Upper lobe of left lung (tissue), 4 donors: ENCODE data around the gene UBAC2.

Experiments used
- EP300 ChIP-seq, 4 donors: sonication (generic); formaldehyde crosslinking; IDR thresholded peaks; one replicate each; pipeline ENCODE4 v1.5.1; 2017; ENCODE audit warnings: antibody characterized with exemption in 4 of 4, control low read depth in 2 of 4
- POLR2A ChIP-seq, 4 donors: fragments of 450-650 bp; IDR thresholded peaks; one replicate each; pipeline ENCODE4 v1.5.1; 2016 to 2017; ENCODE audit warnings: antibody characterized with exemption in 4 of 4, mild to moderate bottlenecking in 2 of 4
- POLR2AphosphoS5 ChIP-seq, 2 donors: sonication (generic); formaldehyde crosslinking; IDR thresholded peaks; one replicate each; pipeline ENCODE4 v1.5.1; 2017; ENCODE audit warnings: antibody characterized with exemption in 2 of 2
- TF ChIP-seq, protein P1 (sequence below), 6 experiments: fragments of 450-650 bp in 4 of 6; fragments of 200-600 bp in 2 of 6; sonication (generic) in 2 of 6; IDR thresholded peaks; one replicate each; pipeline ENCODE4 v1.5.1; 2016 to 2019; ENCODE audit warnings: antibody characterized with exemption in 6 of 6

GRCh38 chr13:99267927-99268326 is 67.3 kb downstream of the UBAC2 start:
- no peak for TF ChIP-seq POLR2A (IDR thresholded peaks at IDR 0.05)
- TF ChIP-seq, protein P1, sequence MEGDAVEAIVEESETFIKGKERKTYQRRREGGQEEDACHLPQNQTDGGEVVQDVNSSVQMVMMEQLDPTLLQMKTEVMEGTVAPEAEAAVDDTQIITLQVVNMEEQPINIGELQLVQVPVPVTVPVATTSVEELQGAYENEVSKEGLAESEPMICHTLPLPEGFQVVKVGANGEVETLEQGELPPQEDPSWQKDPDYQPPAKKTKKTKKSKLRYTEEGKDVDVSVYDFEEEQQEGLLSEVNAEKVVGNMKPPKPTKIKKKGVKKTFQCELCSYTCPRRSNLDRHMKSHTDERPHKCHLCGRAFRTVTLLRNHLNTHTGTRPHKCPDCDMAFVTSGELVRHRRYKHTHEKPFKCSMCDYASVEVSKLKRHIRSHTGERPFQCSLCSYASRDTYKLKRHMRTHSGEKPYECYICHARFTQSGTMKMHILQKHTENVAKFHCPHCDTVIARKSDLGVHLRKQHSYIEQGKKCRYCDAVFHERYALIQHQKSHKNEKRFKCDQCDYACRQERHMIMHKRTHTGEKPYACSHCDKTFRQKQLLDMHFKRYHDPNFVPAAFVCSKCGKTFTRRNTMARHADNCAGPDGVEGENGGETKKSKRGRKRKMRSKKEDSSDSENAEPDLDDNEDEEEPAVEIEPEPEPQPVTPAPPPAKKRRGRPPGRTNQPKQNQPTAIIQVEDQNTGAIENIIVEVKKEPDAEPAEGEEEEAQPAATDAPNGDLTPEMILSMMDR (IDR thresholded peaks at IDR 0.05) = no peak
- no peak for TF ChIP-seq POLR2AphosphoS5 (IDR thresholded peaks at IDR 0.05)
- no peak for TF ChIP-seq EP300 (IDR thresholded peaks at IDR 0.05)
